ENCODE data around the gene ATAD2B. TPM values are rescaled to one million over a fixed set of nuclear protein-coding genes. Genes with fewer than 3 reads are reported as not detected.

The ATAD2B gene
- total RNA-seq, 2 experiments from 2014 or later = 9.4 to 21.7 TPM

DNA sequence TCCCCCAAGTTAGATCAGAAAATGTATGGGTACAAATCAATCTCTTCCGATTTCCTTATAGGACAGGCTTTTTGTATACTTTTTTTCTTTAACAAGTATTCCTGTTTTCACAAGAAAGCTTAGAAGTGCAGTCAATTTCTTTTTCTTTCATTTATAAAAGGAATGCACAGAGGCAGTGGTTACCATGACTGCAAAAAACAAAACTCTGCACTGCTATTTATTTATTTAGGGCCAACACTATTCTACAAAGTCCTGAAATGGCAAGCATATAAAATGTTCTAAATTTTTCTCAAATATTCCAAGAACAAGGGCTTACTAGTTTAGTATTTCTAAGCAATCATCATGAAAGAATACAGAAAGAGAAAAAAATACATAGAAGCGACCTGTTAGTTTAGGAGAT is 22.2 kb downstream of the ATAD2B start:
- intact Hi-C loops (cut with micrococcal nuclease; ENCODE audit: unreplicated experiment) = no loop called here
- H3K9me3 ChIP-seq (ENCODE audit: low read length) = no peaks in the 10 kb centered on the region
- H3K27ac ChIP-seq (ENCODE audit: low read depth, low read length, poor library complexity, severe bottlenecking) = no peak overlapping the region
- TF ChIP-seq EZH2phosphoT487 (IDR thresholded peaks at IDR 0.05; ENCODE audit: borderline replicate concordance, low read depth, low read length) = no peak
- TF ChIP-seq, protein P1, sequence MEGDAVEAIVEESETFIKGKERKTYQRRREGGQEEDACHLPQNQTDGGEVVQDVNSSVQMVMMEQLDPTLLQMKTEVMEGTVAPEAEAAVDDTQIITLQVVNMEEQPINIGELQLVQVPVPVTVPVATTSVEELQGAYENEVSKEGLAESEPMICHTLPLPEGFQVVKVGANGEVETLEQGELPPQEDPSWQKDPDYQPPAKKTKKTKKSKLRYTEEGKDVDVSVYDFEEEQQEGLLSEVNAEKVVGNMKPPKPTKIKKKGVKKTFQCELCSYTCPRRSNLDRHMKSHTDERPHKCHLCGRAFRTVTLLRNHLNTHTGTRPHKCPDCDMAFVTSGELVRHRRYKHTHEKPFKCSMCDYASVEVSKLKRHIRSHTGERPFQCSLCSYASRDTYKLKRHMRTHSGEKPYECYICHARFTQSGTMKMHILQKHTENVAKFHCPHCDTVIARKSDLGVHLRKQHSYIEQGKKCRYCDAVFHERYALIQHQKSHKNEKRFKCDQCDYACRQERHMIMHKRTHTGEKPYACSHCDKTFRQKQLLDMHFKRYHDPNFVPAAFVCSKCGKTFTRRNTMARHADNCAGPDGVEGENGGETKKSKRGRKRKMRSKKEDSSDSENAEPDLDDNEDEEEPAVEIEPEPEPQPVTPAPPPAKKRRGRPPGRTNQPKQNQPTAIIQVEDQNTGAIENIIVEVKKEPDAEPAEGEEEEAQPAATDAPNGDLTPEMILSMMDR (conservative IDR thresholded peaks at IDR 0.05; ENCODE audit: low read length) = no peak
- no peak overlapping the region for H3K4me3 ChIP-seq (ENCODE audit: low read depth, low read length, poor library complexity, severe bottlenecking)
- H3K4me1 ChIP-seq (ENCODE audit: insufficient read depth, low read length, poor library complexity, severe bottlenecking) = no peaks in the 10 kb centered on the region
- CTCF ChIA-PET (ENCODE audit: unreplicated experiment) = no interaction called here
- no peaks in the 10 kb centered on the region for H3K79me2 ChIP-seq (ENCODE audit: insufficient read depth, low read depth, low read length)
- no peaks in the 10 kb centered on the region for H3K9me2 ChIP-seq (ENCODE audit: insufficient read depth, low read length)
- H3K36me3 ChIP-seq (ENCODE audit: insufficient read depth, low read length) = no peaks in the 10 kb centered on the region
- POLR2A ChIA-PET = interaction anchor here (0.7 to 1.5 kb wide), 3 partner anchors 9 to 30 kb away, joined by 3 to 4 read pairs (median 3); no protein-coding TSS in a partner anchor
- no peaks in the 10 kb centered on the region for H4K20me1 ChIP-seq (ENCODE audit: insufficient read depth, low read length)
- DNase-seq (ENCODE audit: low spot score) = no peak
- BruUV-seq (replicated peaks) = no TSS peak
- no peak overlapping the region; the same call in 1 of the 2 replicates for H3K4me2 ChIP-seq (ENCODE audit: low read length)
- no peak overlapping the region for H2AFZ ChIP-seq (ENCODE audit: low read length)

DNA sequence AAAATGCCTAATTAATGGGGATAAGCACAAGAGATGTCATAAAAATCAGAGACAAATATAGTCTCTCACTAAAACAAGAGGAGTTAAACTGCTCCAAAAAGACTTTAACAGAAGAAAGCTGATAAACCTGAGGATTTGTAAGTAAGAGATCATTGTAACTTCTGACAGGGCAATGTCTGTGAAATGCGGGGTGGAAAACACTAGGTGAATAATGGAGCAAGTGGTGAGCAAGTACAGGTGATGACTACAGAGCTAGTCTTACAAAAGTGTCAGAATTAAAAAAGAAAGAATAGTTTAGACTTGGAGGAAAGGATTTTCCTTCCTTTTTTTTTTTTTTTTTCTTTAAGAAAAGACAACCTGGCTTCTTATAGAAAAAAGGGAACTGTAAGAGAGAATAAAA is 22.7 kb downstream of the ATAD2B start:
- Histone ChIP-seq H4K20me1 (ENCODE audit: insufficient read depth, low read length) (no peaks in the 10 kb centered on the region), H3K36me3 (ENCODE audit: insufficient read depth, low read length) (no peaks in the 10 kb centered on the region), H3K4me1 (ENCODE audit: insufficient read depth, low read length, poor library complexity, severe bottlenecking) (no peaks in the 10 kb centered on the region), H3K79me2 (ENCODE audit: insufficient read depth, low read depth, low read length) (no peaks in the 10 kb centered on the region), H3K9me2 (ENCODE audit: insufficient read depth, low read length) (no peaks in the 10 kb centered on the region), H3K4me3 (ENCODE audit: low read depth, low read length, poor library complexity, severe bottlenecking) (no peak overlapping the region), H3K9me3 (ENCODE audit: low read length) (no peaks in the 10 kb centered on the region), H2AFZ (ENCODE audit: low read length) (no peak overlapping the region), H3K4me2 (ENCODE audit: low read length) (no peak overlapping the region; the same call in 1 of the 2 replicates), H3K27ac (ENCODE audit: low read depth, low read length, poor library complexity, severe bottlenecking) (no peak overlapping the region)
- CTCF ChIA-PET (ENCODE audit: unreplicated experiment) = no interaction called here
- POLR2A ChIA-PET = interaction anchor here (0.6 to 0.7 kb wide), 2 partner anchors 9 to 441 kb away, joined by 3 to 4 read pairs; no protein-coding TSS in a partner anchor
- DNase-seq (ENCODE audit: low spot score) = no peak
- BruUV-seq (replicated peaks) = no TSS peak
- intact Hi-C loops (cut with micrococcal nuclease; ENCODE audit: unreplicated experiment) = no loop called here
- TF ChIP-seq, protein P1 (conservative IDR thresholded peaks at IDR 0.05; ENCODE audit: low read length) = no peak
- no peak for TF ChIP-seq EZH2phosphoT487 (IDR thresholded peaks at IDR 0.05; ENCODE audit: borderline replicate concordance, low read depth, low read length)

DNA sequence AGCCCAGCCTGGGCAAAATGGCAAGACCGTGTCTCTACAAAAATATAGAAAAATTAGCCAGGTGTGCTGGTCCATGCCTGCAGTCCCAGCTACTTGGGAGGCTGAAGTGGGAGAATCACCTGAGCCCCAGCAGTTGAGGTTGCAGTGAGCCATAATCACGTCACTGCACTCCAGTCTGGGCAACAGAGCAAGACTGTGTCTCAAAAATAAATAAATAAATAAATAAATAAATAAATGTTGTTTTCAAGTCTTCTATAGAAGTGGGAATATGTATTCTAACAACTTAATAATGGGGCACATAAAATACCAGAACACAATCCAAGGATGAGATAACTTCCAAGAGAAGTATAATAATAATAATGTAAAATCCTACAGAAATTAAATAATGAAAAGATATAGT is 23.9 kb downstream of the ATAD2B start:
- H4K20me1 ChIP-seq (ENCODE audit: insufficient read depth, low read length) = no peaks in the 10 kb centered on the region
- CTCF ChIA-PET (ENCODE audit: unreplicated experiment) = no interaction called here
- POLR2A ChIA-PET = interaction anchor here (0.6 kb wide), 1 partner anchor 38 kb away, joined by 4 read pairs; no protein-coding TSS in a partner anchor

More for the DNA sequence above, 23.9 kb downstream of the ATAD2B start:
- Histone ChIP-seq H3K4me2 (ENCODE audit: low read length) (no peak overlapping the region), H3K36me3 (ENCODE audit: insufficient read depth, low read length) (no peaks in the 10 kb centered on the region), H2AFZ (ENCODE audit: low read length) (no peak overlapping the region), H3K9me3 (ENCODE audit: low read length) (no peaks in the 10 kb centered on the region), H3K4me1 (ENCODE audit: insufficient read depth, low read length, poor library complexity, severe bottlenecking) (no peaks in the 10 kb centered on the region), H3K27ac (ENCODE audit: low read depth, low read length, poor library complexity, severe bottlenecking) (no peak overlapping the region), H3K9me2 (ENCODE audit: insufficient read depth, low read length) (no peaks in the 10 kb centered on the region), H3K4me3 (ENCODE audit: low read depth, low read length, poor library complexity, severe bottlenecking) (no peak overlapping the region), H3K79me2 (ENCODE audit: insufficient read depth, low read depth, low read length) (no peaks in the 10 kb centered on the region)
- no TSS peak for BruUV-seq (replicated peaks)
- intact Hi-C loops (cut with micrococcal nuclease; ENCODE audit: unreplicated experiment) = no loop called here
- no peak for TF ChIP-seq EZH2phosphoT487 (IDR thresholded peaks at IDR 0.05; ENCODE audit: borderline replicate concordance, low read depth, low read length)
- TF ChIP-seq, protein P1 (conservative IDR thresholded peaks at IDR 0.05; ENCODE audit: low read length) = no peak
- DNase-seq (ENCODE audit: low spot score) = no peak

Measured in OCI-LY7 (cell line).